HG03039 (cell line): ENCODE measurements around the gene MPC1.
A peak's percentile ranks its signal among the peaks of the same experiment; 100 is the strongest.
"Not testable (repeated sequence)": the region's sequence is repeated elsewhere in the genome, so short reads cannot be mapped to it uniquely, and the experiment has no call there.

ENCODE experiments used
- ATAC-seq: cut with Tn5 transposase; IDR thresholded peaks from one replicate; pipeline ENCODE4 v1.9.1; 2021; ENCODE audit warnings: mild to moderate bottlenecking, moderate library complexity; ENCODE audit not compliant: unreplicated experiment

The MPC1 gene

DNA sequence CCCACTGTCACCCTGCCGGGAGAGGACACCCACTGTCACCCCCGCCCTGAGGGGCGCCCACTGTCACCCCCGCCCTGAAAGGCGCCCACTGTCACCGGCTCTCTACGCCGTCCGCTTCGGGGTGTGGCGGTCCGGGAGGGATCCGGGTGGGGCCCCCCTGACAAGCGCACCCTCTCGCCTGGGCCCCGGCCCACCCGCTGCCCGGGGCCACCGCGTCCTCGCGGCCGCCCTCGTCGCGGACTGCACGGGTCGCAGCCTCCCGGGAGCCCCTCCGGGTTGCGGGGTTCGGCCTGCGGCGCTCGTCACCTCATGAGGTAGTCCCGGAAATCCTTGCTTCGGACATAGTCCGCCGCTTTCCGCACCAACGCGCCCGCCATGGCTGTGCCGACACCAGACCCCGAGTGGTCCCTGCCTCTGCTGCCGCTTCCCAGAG lies 224 bp downstream of the MPC1 start:
- ATAC-seq, result peak; percentile 7

DNA sequence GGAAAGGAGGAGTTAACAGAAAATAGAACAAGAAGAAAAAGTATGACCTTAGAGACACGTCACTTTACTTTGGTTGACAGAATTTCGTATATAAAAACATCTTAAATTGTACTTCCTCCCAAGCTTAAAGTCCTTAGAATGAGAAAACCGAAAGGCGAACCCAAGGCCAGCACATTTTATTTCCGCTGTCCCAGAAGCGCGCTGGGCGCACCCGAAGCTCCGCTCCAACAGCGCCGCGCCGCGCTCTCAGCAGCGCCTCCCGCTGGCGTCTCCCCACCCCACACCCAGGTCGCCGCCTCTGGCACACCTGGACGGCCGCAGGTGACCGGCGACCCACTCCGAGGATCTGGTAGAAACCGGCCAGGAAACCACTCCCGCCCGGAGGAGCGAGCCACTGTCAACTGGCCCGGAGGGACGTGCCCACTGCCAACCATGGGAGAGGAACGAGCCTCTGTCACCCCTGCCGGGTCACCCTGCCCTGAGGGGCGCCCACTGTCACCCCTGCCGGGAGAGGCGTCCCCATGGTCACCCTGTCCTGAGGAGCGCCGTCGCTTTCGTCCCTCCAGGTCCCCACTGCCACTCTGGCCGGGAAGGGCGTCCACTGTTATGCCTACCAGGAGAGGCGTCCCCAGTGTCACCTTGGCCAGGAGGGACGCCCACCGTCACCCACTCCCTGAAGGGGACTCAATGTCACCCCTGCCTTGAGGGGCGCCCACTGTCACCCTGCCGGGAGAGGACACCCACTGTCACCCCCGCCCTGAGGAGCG lies 824 bp downstream of the MPC1 start:
- peak; percentile 44 for ATAC-seq

- no peak for ATAC-seq
Observed at GRCh38 chr6:166381381-166381732, 1.4 kb downstream of the MPC1 start.

GRCh38 chr6:166379800-166380199 lies 2.9 kb downstream of the MPC1 start:
- no peak for ATAC-seq

DNA sequence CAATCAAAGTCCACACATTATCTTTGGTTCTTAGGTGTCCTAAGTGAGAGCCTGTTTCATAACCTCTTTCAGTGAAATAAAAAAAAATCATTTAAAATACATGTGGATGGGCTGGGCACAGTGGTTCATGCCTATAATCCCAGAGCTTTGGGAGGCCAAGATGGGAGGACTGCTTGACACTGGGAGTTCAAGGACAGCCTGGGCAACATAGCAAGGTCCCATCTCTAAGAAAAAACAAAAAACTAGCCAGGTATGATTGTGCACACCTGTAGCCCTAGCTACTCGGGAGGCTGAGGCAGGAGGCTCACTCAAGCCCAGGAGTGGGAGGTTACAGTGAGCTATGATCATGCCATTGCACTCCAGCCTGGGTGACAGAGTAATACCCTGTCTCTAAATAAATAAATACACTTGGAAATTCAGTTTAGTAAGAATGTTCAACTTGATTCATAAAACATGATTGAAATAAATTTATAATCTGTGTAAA lies 3.6 kb downstream of the MPC1 start:
- ATAC-seq, result no peak

DNA sequence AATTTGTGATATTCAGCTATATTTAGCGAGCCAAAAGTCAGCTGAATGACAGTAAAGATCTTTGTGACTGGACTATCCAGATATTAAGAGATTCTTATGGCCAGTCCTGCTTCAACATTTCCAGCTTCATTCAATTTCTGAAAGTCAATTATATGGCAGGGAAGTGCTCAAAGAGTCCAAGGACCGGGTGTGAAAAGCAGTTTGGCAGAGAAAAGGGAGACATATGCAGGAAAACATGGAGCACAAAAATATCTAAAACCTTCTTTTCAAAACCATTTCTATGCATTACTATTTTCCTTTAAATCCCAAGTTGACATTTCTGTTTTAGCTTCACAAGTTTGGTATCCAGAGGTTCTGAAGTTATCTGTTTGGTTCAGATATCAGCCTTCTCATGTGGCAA lies 5.0 kb downstream of the MPC1 start:
- no peak for ATAC-seq

GRCh38 chr6:166375013-166375412 lies 7.7 kb downstream of the MPC1 start:
- no peak for ATAC-seq

DNA sequence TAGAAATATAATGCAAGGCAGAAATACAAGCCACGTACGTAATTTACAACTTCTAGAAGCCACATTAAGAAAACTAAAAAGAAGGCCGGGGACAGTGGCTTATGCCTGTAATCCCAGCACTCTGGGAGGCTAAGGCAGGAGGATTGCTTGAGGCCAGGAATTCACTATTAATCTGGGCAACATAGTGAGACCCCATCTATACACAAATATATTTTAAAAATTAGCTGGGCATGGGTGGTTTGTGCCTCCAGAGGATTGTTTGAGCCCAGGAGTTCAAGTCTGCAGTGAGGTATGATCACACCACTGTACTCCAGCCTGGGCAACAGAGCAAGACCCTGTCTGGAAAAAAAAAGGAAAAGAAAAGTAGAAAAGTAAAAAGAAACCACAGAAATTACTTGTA lies 12.3 kb downstream of the MPC1 start:
- no peak for ATAC-seq

- no peak for ATAC-seq
Observed at GRCh38 chr6:166369782-166370181, 13.0 kb downstream of the MPC1 start.

- ATAC-seq, result no peak
Observed at GRCh38 chr6:166366921-166367320, 15.8 kb downstream of the MPC1 start.

- no peak for ATAC-seq
Observed at GRCh38 chr6:166365806-166366205, 16.9 kb downstream of the MPC1 start.

- no peak for ATAC-seq
Observed at GRCh38 chr6:166365221-166365620, 17.5 kb downstream of the MPC1 start.

- ATAC-seq, result no peak
Observed at GRCh38 chr6:166364456-166364855, 18.3 kb downstream of the MPC1 start.

- ATAC-seq, result not testable (repeated sequence)
Observed at GRCh38 chr6:166362427-166362826, 20.3 kb downstream of the MPC1 start.

DNA sequence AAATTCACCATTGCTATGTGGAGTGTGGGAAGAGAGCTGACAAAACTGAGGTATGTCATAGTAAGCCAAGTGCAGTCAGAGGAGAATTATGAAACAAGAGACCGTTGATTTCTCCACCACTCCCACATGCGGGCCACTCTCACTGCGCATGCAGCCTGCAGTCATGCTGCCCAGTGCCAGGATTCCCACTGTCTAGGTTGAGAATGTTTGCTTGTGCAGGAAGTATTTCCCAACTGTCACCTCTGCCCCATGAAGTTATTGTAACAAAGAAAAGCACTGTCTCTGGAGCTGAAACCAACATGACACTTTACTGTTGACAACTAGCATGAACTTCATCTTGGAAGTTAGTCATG lies 21.7 kb downstream of the MPC1 start:
- no peak for ATAC-seq

GRCh38 chr6:166360243-166361076 lies 22.3 kb downstream of the MPC1 start:
- no peak for ATAC-seq

- ATAC-seq, result no peak
Observed at GRCh38 chr6:166355552-166355951, 27.2 kb downstream of the MPC1 start.

DNA sequence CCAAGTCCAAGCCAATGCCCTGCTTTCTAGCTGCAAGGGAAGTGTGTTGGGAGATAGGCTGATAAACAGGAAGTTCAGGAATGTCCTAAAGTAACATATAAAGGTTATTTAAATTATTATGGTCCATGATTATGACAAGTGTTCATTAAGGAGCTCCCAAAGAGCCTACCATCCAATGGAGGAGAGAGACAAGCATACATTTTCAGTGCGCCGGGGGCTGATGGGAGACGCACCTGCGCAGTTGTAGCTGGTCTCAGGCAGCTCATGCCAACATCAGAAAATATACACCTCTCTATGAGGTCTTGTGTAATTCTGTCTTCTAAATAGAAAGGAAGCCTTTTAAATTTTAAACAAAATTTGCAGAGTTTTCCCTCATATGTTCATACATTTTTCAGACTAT lies 27.8 kb downstream of the MPC1 start:
- ATAC-seq, result no peak

GRCh38 chr6:166354143-166354542 lies 28.6 kb downstream of the MPC1 start:
- ATAC-seq, result no peak

DNA sequence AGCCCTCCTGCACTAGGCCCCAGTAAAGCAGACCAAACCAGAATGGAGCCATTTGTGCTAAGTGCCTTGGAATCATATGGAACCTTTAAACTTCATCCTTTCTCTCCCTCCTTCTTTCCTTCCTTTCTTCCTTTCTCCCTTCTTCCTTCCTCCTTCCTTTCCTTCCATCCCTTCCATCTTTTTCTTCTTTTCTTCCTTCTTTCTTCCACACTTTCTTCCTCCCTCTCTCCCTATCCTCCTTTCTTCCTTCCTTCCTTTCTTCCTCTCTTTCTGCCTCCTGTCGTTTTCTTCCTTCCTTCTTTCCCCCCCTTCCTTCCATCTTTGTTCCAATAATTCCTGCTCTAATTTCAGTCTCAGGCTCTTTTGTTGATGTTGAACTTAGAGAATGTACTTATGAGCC lies 29.2 kb downstream of the MPC1 start:
- ATAC-seq, result no peak

- no peak for ATAC-seq
Observed at GRCh38 chr6:166352923-166353322, 29.8 kb downstream of the MPC1 start.

GRCh38 chr6:166351715-166352285 lies 30.9 kb downstream of the MPC1 start:
- ATAC-seq, result peak; percentile 96
